ENCODE results near the gene ZDHHC4. TPM values are rescaled to one million over a fixed set of nuclear protein-coding genes. Genes with fewer than 3 reads are reported as not detected.

ZDHHC4 gene
- total RNA-seq (2014; rRNA removed; shearing (Covaris generic)), result 160 and 170 TPM in 2 replicates

DNA sequence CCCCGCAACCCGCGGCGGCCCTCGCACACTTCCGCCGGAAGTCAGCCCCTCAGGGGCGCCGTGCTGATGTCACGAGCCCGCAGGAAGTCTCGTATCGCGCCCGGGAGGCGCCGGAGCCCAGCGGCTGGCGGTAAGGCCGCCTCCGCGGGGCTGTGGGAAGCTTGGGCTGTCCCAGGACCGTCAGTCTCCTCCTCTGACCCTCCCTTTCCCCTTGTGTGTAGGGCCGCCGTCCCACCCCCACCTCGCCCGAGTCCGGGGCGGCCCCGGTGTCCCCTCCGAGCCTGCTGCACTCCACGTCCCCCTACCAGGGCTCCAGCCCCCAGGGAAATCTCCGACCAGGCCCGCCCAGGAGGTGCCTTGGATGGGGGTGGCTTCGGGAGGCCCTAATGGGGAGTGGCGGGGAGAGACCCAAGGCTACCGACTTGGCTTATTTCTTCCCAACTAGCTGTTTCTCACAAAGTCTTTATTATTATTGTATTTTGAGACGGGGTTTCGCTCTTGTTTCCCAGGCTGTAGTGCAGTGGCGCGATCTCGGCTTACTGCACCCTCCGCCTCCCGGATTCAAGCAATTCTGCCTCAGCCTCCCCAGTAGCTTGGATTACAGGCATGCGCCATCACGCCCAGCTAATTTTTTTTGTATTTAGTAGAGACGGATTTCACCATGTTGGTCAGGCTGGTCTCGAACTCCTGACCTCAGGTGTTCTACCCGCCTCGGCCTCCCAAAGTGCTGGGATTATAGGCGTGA is at the start of gene ZDHHC4:
Gene ZDHHC4, plus strand, starts transcription at position 86 of the 745 bp plus-strand sequence. CDS start 3,108 bp downstream, outside the sequence.
- peak; percentile 95 for DNase-seq (ENCODE audit: low spot score)

DNA sequence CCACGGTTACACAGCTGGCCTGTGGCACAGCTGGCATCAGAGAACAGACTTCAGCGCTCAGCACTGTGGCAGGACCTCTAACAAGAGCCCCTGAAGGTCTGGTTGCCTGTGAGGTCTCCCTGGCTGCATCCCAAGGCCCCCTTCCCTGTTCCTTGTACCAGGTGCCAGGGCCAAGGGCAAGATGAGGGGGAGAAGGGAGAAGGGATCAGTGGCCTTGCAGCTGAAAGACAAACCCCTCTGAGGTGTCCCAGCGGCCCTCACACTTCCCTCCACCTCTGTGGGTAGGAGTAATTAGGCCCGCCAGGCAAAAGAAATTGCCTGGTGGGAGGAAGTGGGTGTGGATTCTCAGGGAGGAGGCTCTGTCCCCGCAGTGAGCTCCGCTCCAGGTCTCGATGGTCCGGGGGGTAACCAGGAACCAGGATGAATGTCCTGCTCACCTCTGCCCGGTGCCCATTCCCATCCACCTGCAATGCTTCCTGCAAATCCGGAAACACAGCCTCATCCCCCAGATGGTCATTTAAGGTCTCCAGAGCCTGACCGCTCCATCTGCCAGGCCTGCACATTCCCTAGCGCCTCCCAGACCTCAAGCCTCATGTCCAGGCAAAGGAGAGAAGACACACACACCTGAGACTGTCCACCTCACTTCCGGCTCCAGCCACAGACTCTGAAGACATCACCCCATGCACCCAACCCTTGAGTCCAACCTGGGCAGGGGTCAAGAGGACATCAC is 48.7 kb upstream of the ZDHHC4 start:
- no peak for DNase-seq (ENCODE audit: low spot score)

DNA sequence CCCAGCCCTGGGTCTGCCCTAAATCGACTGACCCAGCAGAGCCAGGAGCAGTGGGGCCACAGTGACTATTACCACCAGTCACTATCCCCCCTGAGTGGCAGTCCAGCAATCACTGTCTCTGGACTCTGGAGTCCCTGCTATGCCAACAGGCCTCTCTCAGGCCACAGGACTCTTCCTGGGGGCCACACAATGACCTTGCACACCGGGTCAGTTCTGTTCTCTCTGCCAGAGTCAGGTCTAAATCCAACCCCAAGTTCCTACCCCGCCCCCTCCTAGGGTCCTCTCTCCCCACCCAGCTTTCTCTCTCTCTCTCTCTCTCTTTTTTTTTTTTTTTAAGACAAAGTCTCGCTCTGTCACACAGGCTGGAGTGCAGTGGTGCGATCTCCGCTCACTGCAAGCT is 47.6 kb upstream of the ZDHHC4 start:
- DNase-seq (ENCODE audit: low spot score), result no peak

DNA sequence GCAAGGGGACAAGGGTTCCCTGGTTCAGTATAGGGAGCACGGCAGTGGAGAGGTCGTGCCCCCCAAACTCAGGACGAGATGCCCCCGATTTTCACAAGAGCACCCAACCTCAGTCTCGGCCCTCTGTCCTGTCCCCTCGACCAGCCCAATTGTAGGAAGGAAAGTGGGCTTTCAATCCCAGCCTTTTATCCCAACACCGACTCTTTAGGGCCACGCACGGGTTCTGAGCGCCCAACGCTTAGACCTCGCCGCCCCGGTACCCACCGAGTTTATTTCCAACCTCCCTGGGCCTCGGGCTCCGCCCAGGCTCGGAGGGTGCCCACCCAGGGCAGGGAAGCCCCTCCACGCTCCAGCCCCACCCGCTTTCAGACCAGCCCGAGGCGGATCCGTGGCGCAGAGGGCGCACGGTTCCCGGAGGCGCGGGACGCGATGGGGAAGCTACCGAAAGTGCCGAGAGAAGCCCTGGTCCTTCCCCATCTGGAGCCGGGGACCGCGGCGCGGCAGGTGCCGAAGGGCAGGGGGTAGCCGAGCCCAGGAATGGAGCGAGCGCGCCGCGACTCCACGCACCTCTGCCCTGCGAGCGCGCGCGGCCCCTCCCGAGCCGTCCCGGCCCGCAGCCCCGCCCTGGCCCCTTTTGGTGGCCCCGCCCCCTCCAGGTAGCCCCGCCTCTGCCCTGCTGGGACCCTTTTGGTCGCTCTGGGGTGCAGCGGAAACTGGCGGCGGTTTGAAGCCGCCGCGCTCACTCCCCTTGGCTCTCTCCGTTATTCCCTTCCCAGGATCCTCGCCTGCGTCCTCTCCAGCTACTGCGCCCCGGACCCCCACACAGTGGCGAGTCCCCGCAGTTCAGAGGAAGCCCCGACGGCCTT is 46.4 kb upstream of the ZDHHC4 start:
- no peak for DNase-seq (ENCODE audit: low spot score)

DNA sequence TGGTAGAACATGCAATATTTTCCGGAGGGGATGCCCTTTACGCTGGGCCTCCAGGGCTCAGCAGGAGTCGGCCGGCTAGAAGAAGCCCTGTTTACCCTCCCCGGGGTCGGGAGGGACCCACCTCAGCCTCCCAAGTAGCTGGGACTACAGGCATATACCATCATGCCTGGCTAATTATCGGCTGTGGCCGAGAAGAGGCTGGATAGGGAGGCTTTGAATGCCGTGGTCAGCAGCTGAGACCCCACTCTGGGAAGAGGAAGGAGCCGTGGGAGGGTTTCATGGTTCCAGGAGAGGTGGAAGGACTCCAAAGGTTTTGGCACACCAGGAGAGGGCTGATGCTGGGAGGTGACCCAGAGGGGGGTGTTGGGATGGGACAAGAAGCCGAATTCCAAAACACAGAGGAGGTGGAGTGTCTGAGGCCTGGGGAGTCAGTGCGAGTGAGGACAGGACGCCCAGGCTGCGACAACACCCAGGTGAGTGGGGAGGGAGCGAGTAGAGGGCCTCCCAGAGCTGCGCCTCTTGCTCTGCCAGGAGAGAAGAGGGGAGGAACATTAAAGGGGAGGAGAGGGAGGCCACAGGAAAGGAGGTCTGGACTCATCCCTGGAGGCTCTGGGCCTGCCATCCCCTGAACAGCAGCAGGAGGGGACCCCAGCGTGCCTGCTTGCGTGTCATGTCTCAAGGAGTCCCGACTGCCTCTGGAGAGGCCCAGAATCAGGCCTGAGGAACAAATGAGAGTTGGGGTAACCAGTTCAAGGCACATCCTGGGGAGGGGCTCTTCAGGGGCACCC is 45.6 kb upstream of the ZDHHC4 start:
- no peak for DNase-seq (ENCODE audit: low spot score)

DNA sequence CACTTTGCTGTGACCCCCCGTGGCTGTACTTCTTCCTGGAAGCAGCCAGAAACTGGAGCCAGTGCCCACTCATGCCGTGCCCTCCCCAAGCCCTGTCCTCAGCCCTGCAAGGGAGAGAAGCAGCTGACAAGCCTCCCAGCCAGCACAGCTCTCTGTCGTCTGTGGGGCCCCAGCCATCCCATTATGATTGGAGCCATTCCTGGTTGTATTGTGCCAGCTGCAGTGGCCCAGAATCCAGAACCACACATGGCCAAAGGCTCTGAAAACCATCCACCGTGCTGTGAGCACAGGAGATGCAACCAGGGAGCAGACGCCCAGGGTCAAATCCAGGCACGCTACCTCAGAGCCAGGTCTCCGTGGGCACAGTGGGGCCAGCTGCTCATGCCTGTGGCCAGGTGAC is 44.7 kb upstream of the ZDHHC4 start:
- DNase-seq (ENCODE audit: low spot score), result no peak

DNA sequence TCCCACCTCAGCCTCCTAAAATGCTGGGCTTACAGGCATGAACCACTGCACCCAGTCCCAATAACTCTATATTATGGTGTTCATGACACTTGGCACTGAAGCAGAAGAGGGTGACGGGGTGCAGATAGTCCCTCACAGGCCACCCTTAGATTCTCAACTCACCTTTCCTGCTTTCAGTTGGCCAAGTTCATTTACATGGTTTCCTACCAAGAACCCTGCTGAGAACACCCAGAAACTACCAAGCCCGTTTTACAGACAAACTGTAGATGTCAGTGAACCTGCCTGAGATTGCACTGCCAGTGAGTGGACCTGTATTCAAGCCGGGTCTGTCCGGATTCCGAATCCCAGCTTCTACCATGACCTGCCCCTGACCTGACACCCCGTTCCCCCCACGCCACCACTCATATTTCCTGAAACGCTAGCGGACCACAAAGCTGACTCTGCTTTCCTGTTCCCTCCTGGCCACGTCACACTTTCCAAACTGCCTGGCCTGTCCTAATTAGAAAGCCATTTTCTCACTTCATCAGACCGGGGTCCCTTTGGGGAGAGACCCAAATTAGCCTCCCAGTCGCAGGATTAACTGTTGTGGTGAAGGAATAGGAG is 43.3 kb upstream of the ZDHHC4 start:
- no peak for DNase-seq (ENCODE audit: low spot score)

DNA sequence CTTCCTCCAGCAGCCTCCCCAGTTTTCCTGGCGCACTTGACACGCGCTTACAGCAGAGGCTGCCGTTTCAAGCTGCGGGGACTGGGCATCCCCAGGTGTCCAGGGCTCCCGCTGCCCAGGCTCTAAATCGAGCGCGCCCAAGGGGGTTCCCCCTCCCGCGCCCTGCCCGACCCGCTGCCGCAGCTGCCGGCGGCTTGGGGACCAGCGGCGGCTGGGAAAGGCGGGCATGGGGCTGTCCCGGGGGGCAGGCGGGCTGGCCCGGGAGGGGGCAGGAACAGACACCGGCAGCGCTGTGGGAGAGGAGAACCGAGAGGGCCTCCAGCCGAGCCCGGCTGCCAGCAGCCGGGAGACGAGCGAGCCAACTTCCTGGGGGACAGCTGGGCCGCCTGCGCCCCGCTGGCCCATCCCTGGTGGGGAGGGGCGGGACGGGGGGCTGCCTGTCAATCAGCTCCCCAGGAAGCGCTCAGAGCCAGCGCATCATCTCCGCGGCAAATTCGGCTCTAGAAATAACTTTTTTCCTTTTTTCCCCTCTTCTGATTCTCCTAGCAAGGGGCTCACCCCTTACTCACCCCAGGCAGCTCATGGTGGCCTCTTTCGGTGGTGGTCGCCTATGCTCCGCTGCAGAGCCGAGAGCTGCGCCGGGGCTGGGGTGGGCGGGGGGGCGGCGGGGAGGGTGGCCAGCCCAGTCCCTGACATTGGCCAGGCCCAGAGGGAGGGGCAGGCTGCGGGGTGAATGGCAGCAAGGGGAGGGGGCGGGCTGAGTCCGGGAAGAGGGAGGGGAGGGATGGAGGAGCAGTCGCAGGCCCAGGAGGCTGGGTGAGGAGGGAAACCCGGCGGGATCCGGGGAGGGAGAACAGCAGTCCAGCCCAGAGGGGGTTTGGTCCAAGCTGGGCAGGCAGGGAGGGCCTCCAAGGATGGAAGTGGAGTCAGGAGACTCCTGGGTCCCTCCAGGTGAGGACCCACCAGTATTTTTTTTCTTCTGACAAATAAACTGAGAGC is 40.7 kb upstream of the ZDHHC4 start:
- no peak for DNase-seq (ENCODE audit: low spot score)

DNA sequence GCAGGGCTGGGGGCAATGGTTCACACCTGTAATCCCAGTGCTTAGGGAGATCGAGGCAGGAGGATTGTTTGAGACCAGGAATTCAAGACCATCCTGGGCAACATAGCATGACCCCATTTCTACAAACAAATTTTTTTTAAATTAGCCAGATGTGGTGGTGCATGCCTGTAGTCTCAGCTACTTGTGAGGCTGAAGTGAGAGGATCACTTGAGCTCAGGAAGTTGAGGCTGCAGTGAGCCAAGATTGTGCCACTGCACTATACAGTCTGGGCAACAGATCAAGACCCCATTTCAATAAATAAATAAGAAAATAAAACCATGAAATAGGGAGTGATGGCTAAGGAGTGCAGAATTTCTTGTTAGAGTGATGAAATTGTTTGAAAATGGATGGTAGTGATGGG is 34.9 kb upstream of the ZDHHC4 start:
- DNase-seq (ENCODE audit: low spot score), result no peak

DNA sequence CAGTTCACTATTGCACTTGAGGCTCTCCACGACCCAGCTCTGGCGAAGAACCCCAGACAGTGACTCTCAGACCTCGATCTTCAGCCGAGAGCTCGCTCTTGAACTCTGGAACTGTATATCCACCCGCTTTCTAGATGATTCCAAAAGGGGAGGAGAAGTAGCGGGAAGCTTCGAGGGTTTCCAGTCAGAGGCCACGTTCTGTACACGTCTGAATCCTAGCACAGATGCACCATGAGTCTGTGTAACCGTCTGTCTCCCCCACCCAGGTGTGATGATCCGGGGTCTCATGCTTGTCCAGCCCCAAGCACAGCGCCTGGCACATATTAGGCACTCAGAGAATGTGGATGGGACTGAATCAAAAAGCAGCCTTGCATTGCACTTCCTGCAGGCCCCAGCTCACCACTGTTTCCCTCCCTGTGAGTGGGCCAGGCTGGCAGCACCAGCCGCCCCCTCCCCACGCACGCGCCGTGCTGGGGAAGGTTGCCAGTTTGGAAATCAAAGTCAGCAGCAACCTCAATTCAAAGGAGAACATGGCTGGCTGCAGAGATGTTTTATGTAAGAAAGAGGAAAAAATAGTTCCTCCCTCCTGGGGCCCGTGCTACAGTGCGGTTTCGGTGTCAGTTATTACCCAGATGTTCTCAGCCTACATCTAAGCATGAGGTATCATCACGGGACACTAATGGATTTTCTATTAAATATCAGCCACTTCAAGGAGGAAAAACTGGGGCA is 31.7 kb upstream of the ZDHHC4 start:
- DNase-seq (ENCODE audit: low spot score), result peak; percentile 7

DNA sequence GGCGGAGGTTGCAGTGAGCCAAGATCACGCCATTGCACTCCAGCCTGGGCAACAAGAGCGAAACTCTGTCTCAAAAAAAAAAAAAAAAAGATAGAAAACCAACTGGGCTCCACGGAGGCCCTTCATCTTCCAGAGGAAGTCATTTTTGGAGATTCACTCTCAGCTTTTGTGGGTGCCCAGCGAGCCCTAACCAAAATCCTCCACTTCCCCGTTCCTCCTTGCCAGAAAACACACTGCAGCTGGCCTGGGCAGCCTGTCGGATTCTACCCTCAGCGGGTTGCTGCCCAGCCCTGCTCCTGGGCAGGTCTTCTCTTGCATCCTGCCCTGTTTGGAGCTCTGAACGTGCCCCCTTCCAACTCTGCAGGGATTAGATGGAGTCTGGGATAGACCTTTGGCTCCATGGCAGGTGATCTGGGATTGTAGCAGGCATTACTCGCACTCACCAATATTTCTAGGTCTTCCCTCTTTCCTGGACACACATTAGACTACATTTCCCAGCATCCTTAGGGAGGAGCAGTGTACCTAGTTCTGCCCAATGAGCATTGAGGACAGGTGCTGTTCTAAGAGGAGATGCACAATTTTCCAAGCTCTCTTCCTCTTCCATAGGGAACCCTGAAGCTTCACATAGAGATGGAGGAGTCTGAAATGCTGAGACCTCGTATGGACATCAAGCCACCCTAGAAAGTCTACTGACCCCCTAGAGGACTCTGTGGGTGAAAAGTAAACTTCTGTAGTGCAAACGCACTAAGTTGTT is 30.6 kb upstream of the ZDHHC4 start:
- DNase-seq (ENCODE audit: low spot score), result peak; percentile 29

DNA sequence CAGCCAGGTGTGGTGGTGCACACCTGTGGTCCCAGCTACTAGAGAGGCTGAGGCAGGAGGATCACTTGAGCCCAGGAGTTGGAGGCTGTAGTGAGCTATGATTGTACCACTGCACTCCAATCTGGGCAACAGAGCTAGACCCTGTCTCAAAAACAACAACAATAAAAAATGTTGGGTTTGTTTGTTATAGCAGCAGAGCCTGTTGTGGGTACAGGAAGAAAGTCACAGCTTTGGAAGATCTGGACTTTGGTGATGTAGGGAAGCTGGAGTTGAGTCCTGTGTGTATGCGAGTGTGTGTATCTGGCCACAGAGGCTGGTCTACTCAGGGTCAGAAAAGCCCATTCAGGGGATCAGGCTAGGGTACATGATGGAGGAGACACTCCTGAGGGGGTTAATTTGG is 29.9 kb upstream of the ZDHHC4 start:
- no peak for DNase-seq (ENCODE audit: low spot score)

DNA sequence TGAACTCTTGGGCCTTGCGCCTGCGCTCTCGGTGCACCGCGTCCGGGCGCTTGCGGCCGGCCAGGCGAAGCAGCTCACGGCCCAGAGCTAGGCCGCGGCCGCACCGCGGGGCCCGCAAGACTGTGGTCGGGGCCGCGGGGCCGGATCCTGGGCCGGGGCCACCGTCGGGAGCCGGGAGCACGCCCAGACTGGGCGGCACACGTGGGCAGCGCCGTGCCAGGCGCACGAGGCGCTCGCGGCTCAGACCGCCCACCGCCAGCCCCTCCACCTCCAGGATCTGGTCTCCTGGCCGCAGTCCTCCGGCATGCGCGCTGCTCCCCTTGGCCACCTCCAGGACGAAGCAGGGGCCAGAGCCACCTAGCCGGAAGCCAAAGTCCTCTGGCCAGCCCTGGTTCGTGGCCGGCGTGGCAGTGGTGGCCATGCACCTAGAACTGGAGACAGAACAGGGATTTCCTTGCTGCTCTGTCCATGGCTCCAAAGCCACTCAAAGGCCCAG is 26.2 kb upstream of the ZDHHC4 start, which contains the start of gene GRID2IP:
Gene GRID2IP, minus strand, starts transcription at position 446 of the 496 bp plus-strand sequence. Its CDS starts 25 bp downstream, at position 421.
- no peak for DNase-seq (ENCODE audit: low spot score)

DNA sequence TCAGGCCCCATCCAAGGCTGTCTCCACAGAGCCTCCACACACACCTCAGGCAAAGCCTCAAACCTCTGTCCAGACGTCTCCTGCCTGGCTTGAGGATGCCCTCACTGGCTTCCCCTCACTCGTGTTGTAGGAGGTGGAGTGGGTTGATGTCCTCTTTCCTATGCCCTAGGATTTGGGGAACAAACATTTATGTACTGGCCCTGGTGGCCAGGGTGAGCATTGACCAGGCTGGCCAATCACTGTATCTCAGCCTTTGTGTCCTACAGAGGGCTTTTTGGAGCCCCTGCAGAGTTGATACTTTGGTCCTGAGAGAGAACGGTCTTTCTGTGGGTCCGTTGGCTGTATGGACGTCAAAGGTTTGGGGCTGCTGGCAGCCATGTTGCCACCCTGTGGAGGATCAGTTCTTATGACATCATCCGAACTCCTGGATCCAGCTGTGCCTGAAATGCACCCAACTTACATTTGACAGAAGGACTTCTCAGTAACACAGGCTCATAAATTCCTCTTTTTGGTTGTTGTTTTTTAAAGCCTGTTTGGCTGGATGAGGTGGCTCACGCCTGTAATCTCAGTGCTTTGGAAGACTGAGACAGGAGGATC is 23.7 kb upstream of the ZDHHC4 start:
- no peak for DNase-seq (ENCODE audit: low spot score)

DNA sequence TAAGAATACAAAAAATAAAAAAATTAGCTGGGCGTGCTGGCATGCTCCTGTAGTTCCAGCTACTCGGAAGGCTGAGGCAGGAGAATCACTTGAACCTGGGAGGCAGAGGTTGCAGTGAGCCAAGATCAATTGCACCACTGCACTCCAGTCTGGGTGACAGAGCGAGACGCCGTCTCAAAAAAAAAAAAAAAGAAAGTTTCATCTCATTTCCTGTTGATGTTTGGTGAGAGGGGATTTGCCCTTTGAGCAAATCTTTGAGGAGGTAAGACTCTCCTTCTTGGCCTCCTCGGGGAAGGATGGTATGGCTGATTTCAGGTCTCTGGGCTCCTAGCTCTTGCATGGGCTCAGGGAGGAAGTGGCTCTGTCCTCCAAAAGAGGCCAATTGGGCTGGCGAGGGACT is 22.4 kb upstream of the ZDHHC4 start:
- DNase-seq (ENCODE audit: low spot score), result no peak

DNA sequence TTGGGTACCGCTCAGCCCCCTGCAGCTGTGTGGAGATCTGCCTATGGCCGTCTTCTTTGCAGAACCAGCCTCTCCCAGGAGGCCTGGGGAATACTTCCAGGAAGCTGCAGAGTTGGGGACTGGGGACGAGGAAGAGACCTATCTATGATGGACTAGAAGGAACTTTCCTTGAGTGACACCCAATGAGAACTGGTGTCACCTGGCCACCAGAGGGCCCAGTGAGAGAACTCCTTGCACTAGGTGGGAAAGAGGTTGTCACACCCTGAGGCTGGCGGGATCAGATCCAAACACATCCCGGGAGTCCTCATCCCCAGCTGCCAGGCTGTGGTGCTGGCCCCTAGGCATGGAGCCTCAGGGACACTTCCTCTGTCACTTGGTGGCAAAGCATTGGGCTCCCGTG is 21.1 kb upstream of the ZDHHC4 start:
- no peak for DNase-seq (ENCODE audit: low spot score)

DNA sequence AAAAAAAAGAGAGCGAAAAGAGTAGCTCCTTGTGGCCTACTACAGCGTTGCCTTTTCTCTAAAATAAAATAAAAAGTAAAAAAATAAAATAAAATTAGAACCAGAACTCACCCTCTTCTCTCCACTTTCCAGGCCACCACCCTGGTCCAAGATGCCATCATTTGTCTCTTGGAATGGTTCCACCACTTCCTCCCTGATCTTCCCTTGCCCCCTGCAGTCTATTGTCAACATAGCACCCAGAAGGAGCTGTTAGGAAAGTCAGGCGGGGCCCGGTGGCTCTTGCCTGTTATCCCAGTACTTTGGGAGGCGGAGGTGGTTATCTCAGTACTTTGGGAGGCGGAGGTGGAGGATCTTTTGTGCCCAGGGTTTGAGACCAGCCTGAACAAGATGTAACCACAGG is 18.4 kb upstream of the ZDHHC4 start:
- DNase-seq (ENCODE audit: low spot score), result peak; percentile 83

DNA sequence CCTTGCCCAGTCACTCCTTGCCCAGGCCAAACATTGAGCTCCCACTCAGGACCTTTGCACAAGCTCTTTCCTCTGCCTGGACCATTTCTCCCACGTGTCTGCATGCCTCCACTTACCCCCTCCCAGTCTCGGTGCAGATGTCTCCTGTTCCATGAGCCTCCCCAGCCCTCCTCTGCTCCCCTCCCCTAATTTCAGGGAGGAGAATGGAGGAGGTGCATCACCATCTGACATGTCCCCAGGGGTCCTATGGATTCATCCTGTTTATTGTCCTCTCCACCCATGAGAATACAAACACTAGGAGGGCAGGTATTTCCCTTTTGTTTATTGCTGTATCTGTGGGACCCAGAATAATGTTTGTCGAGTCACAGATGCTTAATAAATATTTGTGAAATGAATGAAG is 17.4 kb upstream of the ZDHHC4 start:
- DNase-seq (ENCODE audit: low spot score), result no peak

Data from H4 (cell line).